KMS-11 (cell line): Measurements from ENCODE around the gene IGFBP2.

Experiments used
- H2AFZ ChIP-seq: fragments of 200-600 bp; sonication (generic); 2 replicates; pipeline ENCODE4 v1.6.1; 2016; ENCODE audit warnings: antibody characterized with exemption, mixed run types, low read depth
- H3K27ac ChIP-seq: fragments of 200-600 bp; sonication (generic); 2 replicates; pipeline ENCODE4 v1.6.1; 2016; ENCODE audit warnings: mild to moderate bottlenecking, mixed run types
- H3K27me3 ChIP-seq: fragments of 200-600 bp; sonication (generic); 2 replicates; pipeline ENCODE4 v1.6.1; 2017; ENCODE audit warnings: mild to moderate bottlenecking, low read depth, mixed run types, moderate library complexity; ENCODE audit not compliant: insufficient read depth
- H3K36me3 ChIP-seq: fragments of 200-600 bp; sonication (generic); 2 replicates; pipeline ENCODE4 v1.6.1; 2017; ENCODE audit warnings: mild to moderate bottlenecking, mixed run types; ENCODE audit not compliant: insufficient read depth
- H3K4me1 ChIP-seq: fragments of 200-600 bp; sonication (generic); 2 replicates; pipeline ENCODE4 v1.6.1; 2016; ENCODE audit warnings: mild to moderate bottlenecking, low read depth, mixed run types; ENCODE audit not compliant: poor library complexity, severe bottlenecking
- H3K4me2 ChIP-seq: fragments of 200-600 bp; sonication (generic); 2 replicates; pipeline ENCODE4 v1.7.0; 2016; ENCODE audit warnings: mild to moderate bottlenecking, mixed run types
- H3K4me3 ChIP-seq: fragments of 200-600 bp; sonication (generic); IDR thresholded peaks from 2 replicates; pipeline ENCODE4 v1.6.1; 2017; ENCODE audit warnings: low read depth, low read length, mixed read lengths; ENCODE audit not compliant: insufficient read depth
- H3K79me2 ChIP-seq: fragments of 200-600 bp; sonication (generic); 2 replicates; pipeline ENCODE4 v1.6.1; 2016; ENCODE audit warnings: low read depth, mixed run types; ENCODE audit not compliant: insufficient read depth
- H3K9ac ChIP-seq: fragments of 200-600 bp; sonication (generic); 2 replicates; pipeline ENCODE4 v1.6.1; 2016; ENCODE audit warnings: mild to moderate bottlenecking, mixed run types
- H4K20me1 ChIP-seq: fragments of 200-600 bp; sonication (generic); 2 replicates; pipeline ENCODE4 v1.6.1; 2016; ENCODE audit warnings: mild to moderate bottlenecking, mixed run types; ENCODE audit not compliant: insufficient read depth
- TF ChIP-seq, protein P1 (sequence below): fragments of 200-600 bp; sonication (generic); conservative IDR thresholded peaks from 2 replicates; pipeline ENCODE4 v1.6.1; 2017; ENCODE audit warnings: low read depth, mild to moderate bottlenecking, antibody characterized with exemption, low read length, moderate library complexity, mixed read lengths

Gene IGFBP2

DNA sequence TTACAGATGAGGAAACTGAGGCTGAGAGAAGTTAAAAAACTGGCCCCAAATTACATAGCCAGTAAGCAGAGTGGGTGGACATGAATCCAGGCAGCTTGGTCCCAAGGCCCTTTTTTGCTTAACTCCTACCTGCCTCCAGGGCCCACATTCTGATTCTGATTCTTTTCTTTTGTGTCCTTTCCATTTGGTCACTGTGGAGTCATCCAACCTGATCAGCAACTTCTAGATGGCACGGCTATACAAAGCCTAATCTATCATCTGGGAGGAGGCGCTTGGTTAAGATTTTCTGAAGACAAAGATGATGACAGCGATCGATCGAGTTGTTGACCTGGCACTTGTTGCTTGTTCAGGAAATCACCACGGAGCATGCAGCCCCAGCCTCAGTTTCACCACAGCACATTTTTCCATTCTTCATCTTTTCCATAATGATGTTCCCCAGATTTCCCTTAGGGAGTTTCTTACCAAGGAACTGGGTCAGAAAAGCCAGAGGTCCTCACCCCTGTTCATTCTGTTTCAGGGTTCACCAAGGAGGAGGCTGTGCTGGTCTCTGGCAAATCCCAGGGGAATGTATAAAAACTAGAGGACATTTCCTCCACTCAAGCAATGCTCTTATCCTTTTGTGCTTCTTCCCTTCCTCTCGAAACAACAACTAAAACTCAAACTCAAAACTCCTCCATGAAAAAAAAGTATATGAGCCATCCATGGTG is 6.9 kb upstream of the IGFBP2 start:
- Histone ChIP-seq H3K36me3 (no peaks in the 10 kb centered on the region), H3K79me2 (no peaks in the 10 kb centered on the region), H3K27me3 (no peaks in the 10 kb centered on the region), H3K9ac (no peak overlapping the region), H3K27ac (no peak overlapping the region), H3K4me2 (no peak overlapping the region), H3K4me3 (no peak overlapping the region), H4K20me1 (no peaks in the 10 kb centered on the region), H3K4me1 (no peaks in the 10 kb centered on the region), H2AFZ (no peak overlapping the region)
- TF ChIP-seq, protein P1, sequence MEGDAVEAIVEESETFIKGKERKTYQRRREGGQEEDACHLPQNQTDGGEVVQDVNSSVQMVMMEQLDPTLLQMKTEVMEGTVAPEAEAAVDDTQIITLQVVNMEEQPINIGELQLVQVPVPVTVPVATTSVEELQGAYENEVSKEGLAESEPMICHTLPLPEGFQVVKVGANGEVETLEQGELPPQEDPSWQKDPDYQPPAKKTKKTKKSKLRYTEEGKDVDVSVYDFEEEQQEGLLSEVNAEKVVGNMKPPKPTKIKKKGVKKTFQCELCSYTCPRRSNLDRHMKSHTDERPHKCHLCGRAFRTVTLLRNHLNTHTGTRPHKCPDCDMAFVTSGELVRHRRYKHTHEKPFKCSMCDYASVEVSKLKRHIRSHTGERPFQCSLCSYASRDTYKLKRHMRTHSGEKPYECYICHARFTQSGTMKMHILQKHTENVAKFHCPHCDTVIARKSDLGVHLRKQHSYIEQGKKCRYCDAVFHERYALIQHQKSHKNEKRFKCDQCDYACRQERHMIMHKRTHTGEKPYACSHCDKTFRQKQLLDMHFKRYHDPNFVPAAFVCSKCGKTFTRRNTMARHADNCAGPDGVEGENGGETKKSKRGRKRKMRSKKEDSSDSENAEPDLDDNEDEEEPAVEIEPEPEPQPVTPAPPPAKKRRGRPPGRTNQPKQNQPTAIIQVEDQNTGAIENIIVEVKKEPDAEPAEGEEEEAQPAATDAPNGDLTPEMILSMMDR = no peak

DNA sequence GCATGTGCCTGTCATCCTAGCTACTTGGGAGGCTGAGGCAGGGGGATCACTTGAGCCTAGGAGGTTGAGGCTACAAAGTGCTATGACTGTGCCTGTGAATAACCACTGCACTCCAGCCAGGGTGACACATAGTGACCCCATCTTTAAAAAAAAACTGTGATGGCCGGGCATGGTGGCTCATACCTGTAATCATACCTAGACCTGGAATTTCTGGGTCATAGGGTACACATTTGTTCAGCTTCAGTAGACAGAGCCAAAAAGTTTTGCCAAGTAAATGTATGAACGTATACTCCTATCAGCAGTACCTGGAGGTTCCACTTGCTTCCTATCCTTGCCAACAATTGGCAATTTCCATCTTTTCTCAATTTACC is 6.4 kb upstream of the IGFBP2 start:
- Histone ChIP-seq H3K36me3 (no peaks in the 10 kb centered on the region), H3K4me1 (no peaks in the 10 kb centered on the region), H4K20me1 (no peaks in the 10 kb centered on the region), H3K27me3 (no peaks in the 10 kb centered on the region), H3K9ac (no peak overlapping the region), H3K79me2 (no peaks in the 10 kb centered on the region), H3K4me3 (no peak overlapping the region), H2AFZ (no peak overlapping the region), H3K4me2 (no peak overlapping the region), H3K27ac (no peak overlapping the region)
- TF ChIP-seq, protein P1 = no peak

DNA sequence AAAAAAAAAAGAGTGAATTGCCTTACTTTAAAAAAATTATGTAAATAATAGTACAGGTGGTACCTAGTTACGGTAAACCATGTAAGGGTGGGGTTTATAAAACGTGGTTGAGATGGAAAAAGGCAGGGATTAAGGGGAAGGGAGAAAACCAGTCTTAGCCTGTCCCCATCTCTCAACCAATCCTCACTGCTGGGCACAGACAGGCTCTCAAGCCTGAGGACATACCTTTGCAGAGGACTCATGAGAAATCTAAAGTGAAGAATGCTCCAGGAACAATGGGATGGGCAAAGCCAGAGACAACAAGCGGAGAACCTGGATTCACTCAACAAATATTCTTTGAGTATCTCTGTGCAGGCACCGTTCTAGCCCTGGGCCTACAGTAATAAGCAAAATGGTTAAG is 3.4 kb upstream of the IGFBP2 start:
- Histone ChIP-seq H3K9ac (no peak overlapping the region), H3K79me2 (no peaks in the 10 kb centered on the region), H3K4me1 (no peaks in the 10 kb centered on the region), H2AFZ (no peak overlapping the region), H4K20me1 (no peaks in the 10 kb centered on the region), H3K27me3 (no peaks in the 10 kb centered on the region), H3K36me3 (no peaks in the 10 kb centered on the region), H3K4me2 (no peak overlapping the region), H3K27ac (no peak overlapping the region), H3K4me3 (no peak overlapping the region)
- TF ChIP-seq, protein P1 = no peak

DNA sequence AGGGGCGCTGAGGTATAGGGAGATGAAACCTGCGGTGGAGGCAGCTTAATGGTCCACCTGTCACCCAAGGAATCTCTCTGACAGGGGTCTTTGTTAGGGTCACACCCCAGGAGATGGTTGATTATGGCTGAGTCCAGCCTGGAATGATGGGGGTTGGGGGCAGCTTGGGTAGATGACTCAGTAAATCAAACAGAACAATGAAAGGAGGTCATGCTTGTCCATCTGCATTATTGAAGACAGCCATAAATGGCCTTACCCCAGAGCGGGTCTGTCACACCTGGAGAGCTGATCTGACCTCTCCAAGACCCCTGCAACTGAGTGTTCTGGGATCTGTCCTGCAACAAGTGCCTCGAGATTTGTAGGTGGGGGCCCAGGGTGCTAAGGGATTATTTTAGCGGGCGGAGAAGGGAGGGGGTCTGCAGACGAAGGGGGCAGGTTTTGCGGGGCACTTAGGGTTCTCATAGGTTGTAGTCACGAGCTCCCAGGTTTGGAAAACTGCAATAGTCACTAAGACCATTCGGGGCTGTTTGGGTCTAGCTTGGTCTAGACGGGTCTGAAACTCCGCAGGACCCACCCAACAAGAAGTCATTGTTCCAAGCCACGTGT is 771 bp upstream of the IGFBP2 start:
- Histone ChIP-seq H3K9ac (no peak overlapping the region), H3K4me1 (no peaks in the 10 kb centered on the region)

More for the DNA sequence above, 771 bp upstream of the IGFBP2 start:
- Histone ChIP-seq H3K27ac (no peak overlapping the region), H2AFZ (no peak overlapping the region), H4K20me1 (no peaks in the 10 kb centered on the region), H3K79me2 (no peaks in the 10 kb centered on the region), H3K4me2 (no peak overlapping the region), H3K36me3 (no peaks in the 10 kb centered on the region), H3K4me3 (no peak overlapping the region), H3K27me3 (no peaks in the 10 kb centered on the region)
- TF ChIP-seq, protein P1 = no peak
